ENCODE data around the gene GPR162. TPM values are rescaled to one million over a fixed set of nuclear protein-coding genes. Genes with fewer than 3 reads are reported as not detected.

GPR162 gene
- total and polyA plus RNA-seq, 2 of the 4 experiments (the other 2 are of a cell fraction), result 2.9 to 6.0 TPM

DNA sequence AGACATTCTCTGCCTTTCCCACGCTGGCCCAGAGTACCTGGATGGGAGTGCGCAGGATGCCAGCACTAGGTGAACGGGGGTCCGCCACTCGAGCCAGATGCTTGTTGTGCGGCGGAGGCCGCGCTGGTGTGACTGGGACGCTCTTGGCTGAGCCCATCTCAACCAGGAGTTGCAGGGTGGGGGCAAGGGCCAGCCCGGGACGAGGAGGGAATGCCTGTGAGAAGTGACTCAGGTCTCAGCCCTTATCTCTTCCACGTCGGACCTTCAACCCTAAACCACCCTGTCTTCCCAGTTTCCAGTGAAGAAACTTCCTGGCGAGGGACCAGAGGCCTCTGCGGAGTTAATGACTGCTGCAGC, 29.2 kb downstream of the GPR162 start:
- Histone ChIP-seq H2BK15ac (ENCODE audit: low read depth, low read length) (no peak overlapping the region), H3K9ac (ENCODE audit: low read depth, low read length) (peak overlapping the region; percentile 69; the same call in 1 of the 2 replicates), H3K4me1 (ENCODE audit: control insufficient read depth, insufficient read depth, low read length) (peaks cover 5% of the 10 kb centered on the region), H2BK20ac (ENCODE audit: low read depth, low read length) (no peak overlapping the region), H3K14ac (replicated peaks; ENCODE audit: low read depth, low read length) (no peak overlapping the region), H2AK5ac (ENCODE audit: low read depth, low read length) (peak overlapping the region; percentile 26), H3K23ac (ENCODE audit: low read depth, low read length) (no peak overlapping the region), H3K18ac (ENCODE audit: low read depth, low read length) (no peak overlapping the region), H4K5ac (ENCODE audit: low read depth, low read length) (no peak overlapping the region), H3K36me3 (ENCODE audit: control insufficient read depth, insufficient read depth, low read length) (peaks cover 33% of the 10 kb centered on the region), H3K27me3 (ENCODE audit: control insufficient read depth, insufficient read depth, low read length) (no peaks in the 10 kb centered on the region), H2AK9ac (replicated peaks; ENCODE audit: low read depth, low read length, poor library complexity) (peak overlapping the region; percentile 78), H3K9me3 (ENCODE audit: control insufficient read depth, insufficient read depth, low read length) (no peaks in the 10 kb centered on the region), H3K79me1 (ENCODE audit: low read depth in 1 of 2, low read length in 2 of 2) (peaks cover 24 to 50% of the 10 kb centered on the region in 2 experiments), H4K20me1 (ENCODE audit: insufficient read depth, low read length) (peaks cover 15% of the 10 kb centered on the region), H2AFZ (replicated peaks; ENCODE audit: low read length, poor library complexity) (peak overlapping the region; percentile 65), H2BK120ac (ENCODE audit: low read depth, low read length) (no peak overlapping the region), H4K91ac (ENCODE audit: insufficient read depth, low read depth, low read length) (peak overlapping the region; percentile 57; the same call in 1 of the 2 replicates), H3K56ac (ENCODE audit: extremely low read depth, insufficient read depth, low read length) (peak overlapping the region; percentile 58; the same call in 1 of the 2 replicates), H3K27ac (ENCODE audit: insufficient read depth, low read length) (peak overlapping the region; percentile 11; the same call in 1 of the 2 replicates), H3K9me1 (ENCODE audit: insufficient read depth, low read length) (no peaks in the 10 kb centered on the region), H3K4me3 (ENCODE audit: insufficient read depth, low read depth, low read length) (peak overlapping the region; percentile 25; the same call in 1 of the 2 replicates), H3K4ac (ENCODE audit: low read depth, low read length) (peak overlapping the region; percentile 28), H2BK5ac (ENCODE audit: low read depth, low read length, poor library complexity, severe bottlenecking) (peak overlapping the region; percentile 36), H4K8ac (ENCODE audit: low read depth in 2 of 2, low read length in 2 of 2) (peak overlapping the region; percentile 2 to 19; a peak in 1 of 4 replicates), H3K4me2 (ENCODE audit: low read depth, low read length) (peak overlapping the region; percentile 10)
- intact Hi-C loops (cut with micrococcal nuclease) (no loop called here), dilution Hi-C loops (cut with HindIII; ENCODE audit: low sequenced_read_pairs, unreplicated experiment) (no loop called here), in situ Hi-C loops (cut with MboI; ENCODE audit: low sequenced_read_pairs) (no loop called here)
- CTCF ChIA-PET, result interaction anchor here (0.6 to 3.3 kb wide), 4 partner anchors 15 to 1163 kb away, joined by 3 to 11 read pairs (median 6); partner anchors contain the start of gene SPSB2
- BruUV-seq (replicated peaks), result no TSS peak
- 0% methylated on average over 2 of the region's 16 CpGs; no CpG with 5 or more reads in 1 of the 2 experiments for WGBS, 2 experiments (ENCODE audit: extremely low coverage in 2 of 2, insufficient read length in 1 of 2)
- ATAC-seq (ENCODE audit: low read depth) (no peak), DNase-seq (no peak)
- POLR2A ChIA-PET (ENCODE audit: unreplicated experiment), result interaction anchor here (1.1 kb wide), 1 partner anchor 21 kb away, joined by 5 read pairs; no protein-coding TSS in a partner anchor
- TF ChIP-seq MXI1 (IDR thresholded peaks at IDR 0.05; ENCODE audit: borderline replicate concordance, low read depth, low read length) (no peak), BHLHE40 (IDR thresholded peaks at IDR 0.05; ENCODE audit: low read depth, low read length) (no peak), MAFK (IDR thresholded peaks at IDR 0.05; ENCODE audit: low read depth, low read length) (no peak)

Data from IMR-90 (cell line).